GM12878 (cell line): ENCODE measurements around the gene CFAP410. TPM values are rescaled to one million over a fixed set of nuclear protein-coding genes. Genes with fewer than 3 reads are reported as not detected.

ENCODE experiments used
- ATAC-seq: fragments of 200-7000 bp; cut with Tn5 transposase; 3 replicates; pipeline ENCODE4 v1.9.1; 2020; ENCODE audit warnings: mild to moderate bottlenecking, moderate library complexity
- BruUV-seq: library from RNA; stranded (reverse); fragments of 400-500 nt; replicated peaks from 2 replicates; lab custom pipeline; 2021; lab: Mats Ljungman, UMichigan
- CTCF ChIA-PET: fragments of 300-600 bp; sonication (Branson Sonifier 250); formaldehyde crosslinking; extraction: SDS; loops from one replicate; lab custom pipeline; 2021; ENCODE audit warnings: inconsistent platforms; lab: Yijun Ruan, JAX
- POLR2A ChIA-PET: fragments of 350-600 bp; formaldehyde crosslinking; extraction: SDS; loops from one replicate; lab custom pipeline; 2021; ENCODE audit warnings: inconsistent platforms; lab: Charles Lee
- RAD21 ChIA-PET: fragments of 300-600 bp; sonication (Branson Sonifier 250); formaldehyde crosslinking; loops from one replicate; lab custom pipeline; 2023; ENCODE audit warnings: antibody characterized with exemption; ENCODE audit not compliant: unreplicated experiment; lab: Charles Lee
- SMC1A ChIA-PET: fragments of 300-600 bp; sonication (Branson Sonifier 250); formaldehyde crosslinking; loops from one replicate; lab custom pipeline; 2023; ENCODE audit not compliant: unreplicated experiment, uncharacterized antibody; lab: Charles Lee
- DNase-seq: peaks from one replicate; pipeline ENCODE4 v3.0.0-alpha.2; 2011; ENCODE audit warnings: low read depth, low spot score
- FAIRE-seq: peaks from 3 replicates; lab custom pipeline; 2011; peaks lifted over from hg19 to GRCh38; lab: Jason Lieb, UNC
- H2AFZ ChIP-seq: 2 replicates; pipeline ENCODE4 v1.6.0; 2011; ENCODE audit warnings: low read depth, low read length, control low read depth; ENCODE audit not compliant: control insufficient read depth
- H3K27ac ChIP-seq: 2 replicates; pipeline ENCODE4 v1.5.1; 2011; ENCODE audit warnings: control low read depth; ENCODE audit not compliant: control insufficient read depth, insufficient read depth
- H3K27me3 ChIP-seq, 2 experiments: replicated peaks in 1 of 2; 2 replicates each; pipeline versions ENCODE4 v1.6.0 to v1.6.1; 2011; ENCODE audit warnings: low read length in 1 of 2; ENCODE audit not compliant: control insufficient read depth in 2 of 2, insufficient read depth in 2 of 2
- H3K36me3 ChIP-seq, 2 experiments: 2 replicates each; pipeline ENCODE4 v1.5.1; 2011; ENCODE audit warnings: low read length in 1 of 2; ENCODE audit not compliant: control insufficient read depth in 2 of 2, insufficient read depth in 2 of 2
- H3K4me1 ChIP-seq: 2 replicates; pipeline ENCODE4 v1.6.1; 2011; ENCODE audit warnings: mild to moderate bottlenecking, low read length, moderate library complexity, mixed read lengths; ENCODE audit not compliant: control insufficient read depth, insufficient read depth
- H3K4me2 ChIP-seq: 2 replicates; pipeline ENCODE4 v1.6.0; 2011; ENCODE audit warnings: control low read depth; ENCODE audit not compliant: control insufficient read depth, insufficient read depth
- H3K4me3 ChIP-seq: fragments of 200-600 bp; sonication (generic); 2 replicates; pipeline ENCODE4 v1.5.1; 2016
- H3K79me2 ChIP-seq: 2 replicates; pipeline ENCODE4 v1.6.0; 2011; ENCODE audit warnings: low read length; ENCODE audit not compliant: control insufficient read depth, insufficient read depth
- H3K9ac ChIP-seq: 2 replicates; pipeline ENCODE4 v1.8.0; 2011; ENCODE audit warnings: low read length, control low read depth, mixed read lengths; ENCODE audit not compliant: control insufficient read depth, insufficient read depth
- H3K9me3 ChIP-seq: replicated peaks from 3 replicates; pipeline ENCODE4 v1.5.1; 2011; ENCODE audit warnings: mild to moderate bottlenecking, low read length; ENCODE audit not compliant: control insufficient read depth, insufficient read depth
- H4K20me1 ChIP-seq: 2 replicates; pipeline ENCODE4 v1.6.0; 2011; ENCODE audit not compliant: control insufficient read depth, insufficient read depth
- CBX3 ChIP-seq: fragments of 200-600 bp; sonication (generic); IDR thresholded peaks from 2 replicates; pipeline ENCODE4 v1.6.1; 2016; ENCODE audit warnings: low read depth, borderline replicate concordance
- CBX5 ChIP-seq: sonication (generic); IDR thresholded peaks from 2 replicates; pipeline ENCODE4 v1.6.1; 2016; ENCODE audit warnings: low read depth, moderate library complexity, mild to moderate bottlenecking, inconsistent platforms
- E4F1 ChIP-seq: fragments of 450-650 bp; IDR thresholded peaks from 2 replicates; pipeline ENCODE4 v1.6.1; 2018; ENCODE audit warnings: borderline replicate concordance, mild to moderate bottlenecking; ENCODE audit not compliant: partially characterized antibody
- NFIC ChIP-seq: IDR thresholded peaks from 2 replicates; pipeline ENCODE4 v1.6.1; 2012; ENCODE audit warnings: low read depth, mild to moderate bottlenecking, inconsistent platforms, low read length, moderate library complexity
- POLR2A ChIP-seq: IDR thresholded peaks from 2 replicates; pipeline ENCODE4 v1.6.1; 2011; ENCODE audit warnings: low read depth, mild to moderate bottlenecking, low read length
- POU2F2 ChIP-seq: IDR thresholded peaks from 3 replicates; pipeline ENCODE4 v1.6.1; 2011; ENCODE audit warnings: low read depth, mild to moderate bottlenecking, low read length, borderline replicate concordance
- SMARCA5 ChIP-seq: fragments of 450-650 bp; IDR thresholded peaks from 2 replicates; pipeline ENCODE4 v1.6.1; 2017; ENCODE audit warnings: mild to moderate bottlenecking
- SP1 ChIP-seq: IDR thresholded peaks from one replicate; pipeline ENCODE4 v1.6.1; 2011; ENCODE audit warnings: low read depth, low read length
- STAT3 ChIP-seq: IDR thresholded peaks from 2 replicates; pipeline ENCODE4 v1.6.1; 2011; ENCODE audit warnings: low read depth, low read length, improper control_type of control experiment
- TCF7 ChIP-seq: IDR thresholded peaks from 2 replicates; pipeline ENCODE4 v1.6.1; 2014; ENCODE audit warnings: antibody characterized with exemption, borderline replicate concordance
- WGBS: methylation state at CpG from one replicate; pipeline ENCODE4 v1.1.6; 2016; ENCODE audit warnings: low lambda C conversion rate; ENCODE audit not compliant: insufficient replicate concordance, insufficient coverage; ENCODE audit errors: missing lambda C conversion rate; 5-methylcytosine and 5-hydroxymethylcytosine counted together
- in situ Hi-C: fragments of 300-500 bp; cut with MboI; formaldehyde crosslinking; loops from 9 replicates; pipeline ENCODE4 v1.14.3; 2018; ENCODE audit warnings: mixed read lengths
- intact Hi-C: fragments of 100-400 bp; cut with micrococcal nuclease; formaldehyde crosslinking; loops from one replicate; pipeline ENCODE4 v1.14.2; 2022; ENCODE audit not compliant: unreplicated experiment
- polyA plus RNA-seq, 11 experiments: library from polyadenylated mRNA; depleted of rRNA in 4 of 11; unstranded in 6 of 11; stranded (reverse) in 5 of 11; fragments of >200 nt; fragmentation: Nextera tagmentation in 4 of 11; fragmentation: Illumina TruSeq in 1 of 11; extraction: Ambion mirVana in 4 of 11; extraction: Trizol in 1 of 11; gene quantifications; 1 replicate in 1 of 11; 2 replicates in 10 of 11; pipeline versions ENCODE4 v1.2.1 to v1.2.3, GENCODE V29; 2011 to 2016; ENCODE audit warnings: inconsistent platforms in 2 of 11, missing spikeins in 2 of 11, low read depth in 1 of 11
- total RNA-seq, 4 experiments: library from RNA; depleted of rRNA in 3 of 4; stranded (reverse); fragments of >200 nt in 3 of 4; fragmentation: Illumina TruSeq in 1 of 4; extraction: Trizol in 1 of 4; gene quantifications; 2 replicates each; pipeline versions ENCODE4 v1.2.1 to v1.2.3, GENCODE V29; 2013 to 2021
- TF ChIP-seq, protein P1 (sequence below): IDR thresholded peaks from 2 replicates; pipeline ENCODE4 v1.6.1; 2012; ENCODE audit warnings: low read depth, low read length, improper control_type of control experiment
- TF ChIP-seq, protein P2 (sequence below): fragments of 450-650 bp; IDR thresholded peaks from 2 replicates; pipeline ENCODE4 v1.6.1; 2018; ENCODE audit warnings: mild to moderate bottlenecking, low read depth, moderate library complexity; ENCODE audit not compliant: partially characterized antibody

Gene CFAP410
- total and polyA plus RNA-seq, 10 of the 15 experiments (the other 5 are each of a cell fraction or from before 2014, with no cell fraction given) = 0.14 to 24.8 (median 11.3) TPM

DNA sequence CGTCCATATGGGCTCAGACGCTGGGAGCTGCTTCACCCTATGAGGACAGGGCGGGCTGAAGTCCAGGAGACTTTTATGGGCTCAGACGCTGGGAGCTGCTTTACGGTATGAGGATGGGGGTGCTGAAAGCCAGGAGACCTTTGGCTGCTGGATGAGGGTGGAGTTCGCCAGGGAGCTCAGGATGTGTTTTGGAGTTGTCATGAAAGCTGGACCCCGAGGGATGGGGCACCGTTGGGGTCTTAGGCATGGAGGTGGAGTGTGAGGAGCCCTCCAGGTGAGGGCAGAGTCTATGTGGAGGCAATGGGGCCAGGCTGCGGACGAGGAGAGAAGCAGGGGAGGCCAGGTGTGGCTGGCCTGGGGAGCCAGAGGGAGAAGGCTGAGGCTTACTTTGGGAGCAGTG lies 41.7 kb upstream of the CFAP410 start (continued):
- TF ChIP-seq NFIC = no peak
- TF ChIP-seq, protein P1, sequence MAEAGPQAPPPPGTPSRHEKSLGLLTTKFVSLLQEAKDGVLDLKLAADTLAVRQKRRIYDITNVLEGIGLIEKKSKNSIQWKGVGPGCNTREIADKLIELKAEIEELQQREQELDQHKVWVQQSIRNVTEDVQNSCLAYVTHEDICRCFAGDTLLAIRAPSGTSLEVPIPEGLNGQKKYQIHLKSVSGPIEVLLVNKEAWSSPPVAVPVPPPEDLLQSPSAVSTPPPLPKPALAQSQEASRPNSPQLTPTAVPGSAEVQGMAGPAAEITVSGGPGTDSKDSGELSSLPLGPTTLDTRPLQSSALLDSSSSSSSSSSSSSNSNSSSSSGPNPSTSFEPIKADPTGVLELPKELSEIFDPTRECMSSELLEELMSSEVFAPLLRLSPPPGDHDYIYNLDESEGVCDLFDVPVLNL = no peak

DNA sequence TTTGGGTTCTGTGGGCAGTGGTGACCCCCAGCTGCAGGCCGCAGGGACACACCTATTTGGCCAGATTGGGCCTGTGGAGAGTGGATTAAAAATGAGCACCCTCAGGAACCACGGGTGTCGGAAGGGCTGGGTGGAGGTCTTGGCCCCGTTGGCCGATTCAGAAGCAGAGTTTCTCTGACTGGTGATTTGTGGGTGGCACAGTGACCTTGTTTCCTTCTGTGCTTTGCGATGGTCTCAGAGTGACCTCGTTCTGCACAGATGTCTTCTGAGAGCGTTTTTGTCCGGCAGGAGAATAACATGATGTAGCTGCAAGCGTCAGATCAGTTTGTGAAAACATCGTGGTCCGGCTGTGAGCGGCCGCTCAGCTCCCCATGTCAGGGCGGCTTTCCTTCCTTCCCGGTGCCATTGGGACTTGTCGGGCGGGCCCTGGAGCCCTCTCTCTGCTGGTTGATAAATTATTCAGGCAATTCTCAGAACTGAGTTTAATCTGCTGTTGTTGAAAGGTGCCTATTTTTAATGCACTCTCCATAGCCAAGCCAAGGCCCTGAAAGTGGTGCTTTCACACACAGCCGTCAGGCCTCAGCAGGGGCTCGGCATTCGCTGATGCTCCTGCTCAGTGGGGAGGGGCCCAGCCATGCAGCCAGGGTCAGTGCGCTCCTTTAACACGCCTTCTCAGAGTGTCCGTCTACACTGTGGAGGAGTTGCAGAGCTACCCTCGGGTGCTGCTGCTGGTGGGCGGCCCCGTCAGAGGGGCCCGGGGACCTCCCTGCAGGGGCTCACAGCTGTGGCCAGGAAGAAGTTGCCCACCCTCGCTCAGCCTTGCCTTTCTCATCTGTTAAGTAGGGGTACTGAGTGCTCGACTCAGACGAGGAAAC lies 41.0 kb upstream of the CFAP410 start:
- ChIA-PET SMC1A (no interaction called here), POLR2A (no interaction called here), CTCF (no interaction called here), RAD21 (no interaction called here)
- Histone ChIP-seq H3K4me3 (no peak overlapping the region), H3K9ac (no peak overlapping the region), H3K4me1 (no peaks in the 10 kb centered on the region; the same call in 1 of the 2 replicates), H3K36me3 (no peaks in the 10 kb centered on the region; a peak in 1 of 4 replicates), H3K79me2 (no peaks in the 10 kb centered on the region), H3K9me3 (peaks cover 6% of the 10 kb centered on the region; the same call in 1 of the 3 replicates), H3K4me2 (no peak overlapping the region), H3K27ac (no peak overlapping the region), H4K20me1 (no peaks in the 10 kb centered on the region), H3K27me3 (no peaks in the 10 kb centered on the region), H2AFZ (no peak overlapping the region)
- 82% methylated on average over 30 of the region's 31 CpGs for WGBS
- no TSS peak for BruUV-seq
- in situ Hi-C loops = loop anchor here (5.0 kb wide), 1 partner anchor 72 kb away; no protein-coding TSS in a partner anchor
- ATAC-seq = no peak
- intact Hi-C loops = no loop called here
- DNase-seq = no peak
- no peak for FAIRE-seq
- TF ChIP-seq POLR2A (no peak), STAT3 (no peak), POU2F2 (no peak), E4F1 (no peak), SP1 (no peak), SMARCA5 (no peak), CBX3 (no peak), CBX5 (no peak), TCF7 (no peak)
- TF ChIP-seq, protein P2, sequence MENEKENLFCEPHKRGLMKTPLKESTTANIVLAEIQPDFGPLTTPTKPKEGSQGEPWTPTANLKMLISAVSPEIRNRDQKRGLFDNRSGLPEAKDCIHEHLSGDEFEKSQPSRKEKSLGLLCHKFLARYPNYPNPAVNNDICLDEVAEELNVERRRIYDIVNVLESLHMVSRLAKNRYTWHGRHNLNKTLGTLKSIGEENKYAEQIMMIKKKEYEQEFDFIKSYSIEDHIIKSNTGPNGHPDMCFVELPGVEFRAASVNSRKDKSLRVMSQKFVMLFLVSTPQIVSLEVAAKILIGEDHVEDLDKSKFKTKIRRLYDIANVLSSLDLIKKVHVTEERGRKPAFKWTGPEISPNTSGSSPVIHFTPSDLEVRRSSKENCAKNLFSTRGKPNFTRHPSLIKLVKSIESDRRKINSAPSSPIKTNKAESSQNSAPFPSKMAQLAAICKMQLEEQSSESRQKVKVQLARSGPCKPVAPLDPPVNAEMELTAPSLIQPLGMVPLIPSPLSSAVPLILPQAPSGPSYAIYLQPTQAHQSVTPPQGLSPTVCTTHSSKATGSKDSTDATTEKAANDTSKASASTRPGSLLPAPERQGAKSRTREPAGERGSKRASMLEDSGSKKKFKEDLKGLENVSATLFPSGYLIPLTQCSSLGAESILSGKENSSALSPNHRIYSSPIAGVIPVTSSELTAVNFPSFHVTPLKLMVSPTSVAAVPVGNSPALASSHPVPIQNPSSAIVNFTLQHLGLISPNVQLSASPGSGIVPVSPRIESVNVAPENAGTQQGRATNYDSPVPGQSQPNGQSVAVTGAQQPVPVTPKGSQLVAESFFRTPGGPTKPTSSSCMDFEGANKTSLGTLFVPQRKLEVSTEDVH = no peak
